HepG2 (cell line): ENCODE results near the gene CR2. TPM values are rescaled to one million over a fixed set of nuclear protein-coding genes. Genes with fewer than 3 reads are reported as not detected.

Source experiments
- ATAC-seq: fragments of 200-7000 bp; cut with Tn5 transposase; 3 replicates; pipeline ENCODE4 v1.9.1; 2020; ENCODE audit warnings: mild to moderate bottlenecking, moderate library complexity
- BruUV-seq: library from RNA; stranded (reverse); fragments of 400-500 nt; replicated peaks from 2 replicates; lab custom pipeline; 2021; lab: Mats Ljungman, UMichigan
- CTCF ChIA-PET: fragments of 300-600 bp; formaldehyde crosslinking; extraction: SDS; loops from one replicate; lab custom pipeline; 2021; ENCODE audit warnings: low total read pairs, inconsistent platforms, low intra/inter-chr PET ratio; lab: Yijun Ruan, JAX
- POLR2A ChIA-PET: fragments of 350-600 bp; sonication (Branson Sonifier 250); formaldehyde crosslinking; loops from one replicate; lab custom pipeline; 2020; ENCODE audit warnings: antibody characterized with exemption, inconsistent platforms; lab: Yijun Ruan, JAX
- DNase-seq: peaks from one replicate; pipeline ENCODE4 v3.0.0-alpha.2; 2015; ENCODE audit warnings: low spot score
- FAIRE-seq: peaks from 3 replicates; lab custom pipeline; 2011; peaks lifted over from hg19 to GRCh38; lab: Jason Lieb, UNC
- H2AFZ ChIP-seq: one replicate; pipeline ENCODE4 v1.6.1; 2011; ENCODE audit warnings: low read length, inconsistent platforms
- H3K27ac ChIP-seq: fragments of 300-600 bp; 3 replicates; pipeline ENCODE4 v1.8.0; 2011; ENCODE audit warnings: mixed run types, mild to moderate bottlenecking, mixed read lengths, low read length, inconsistent platforms; ENCODE audit not compliant: insufficient read depth; ENCODE audit errors: extremely low read length
- H3K27me3 ChIP-seq, 2 experiments: fragments of 200-600 bp in 1 of 2; 2 replicates in 1 of 2; 3 replicates in 1 of 2; pipeline versions ENCODE4 v1.6.0 to v1.8.0; 2011; ENCODE audit warnings: low read length in 2 of 2, mild to moderate bottlenecking in 2 of 2, moderate library complexity in 2 of 2, inconsistent platforms in 1 of 2; ENCODE audit not compliant: insufficient read depth in 2 of 2, control insufficient read depth in 1 of 2
- H3K36me3 ChIP-seq, 2 experiments: fragments of 200-600 bp in 1 of 2; replicated peaks in 1 of 2; 2 replicates in 1 of 2; 3 replicates in 1 of 2; pipeline versions ENCODE4 v1.5.1 to v1.8.0; 2011; ENCODE audit warnings: low read length in 2 of 2, inconsistent platforms in 1 of 2; ENCODE audit not compliant: insufficient read depth in 2 of 2, control insufficient read depth in 1 of 2
- H3K4me1 ChIP-seq: 2 replicates; pipeline ENCODE4 v1.5.1; 2012; ENCODE audit warnings: low read length, inconsistent platforms; ENCODE audit not compliant: insufficient read depth
- H3K4me2 ChIP-seq: 2 replicates; pipeline ENCODE4 v1.6.0; 2011; ENCODE audit warnings: low read depth, low read length, inconsistent platforms
- H3K4me3 ChIP-seq, 3 experiments: fragments of 200-600 bp in 1 of 3; sonication (generic), shearing (Covaris generic) in 1 of 3; replicated peaks in 1 of 3; 2 replicates each; pipeline ENCODE4 v1.5.1; 2011 to 2016; ENCODE audit warnings: low read length in 3 of 3, inconsistent platforms in 2 of 3, low read depth in 2 of 3, mild to moderate bottlenecking in 2 of 3, control low read depth in 1 of 3, mixed read lengths in 1 of 3; ENCODE audit not compliant: insufficient read depth in 1 of 3
- H3K79me2 ChIP-seq: one replicate; pipeline ENCODE4 v1.6.1; 2011; ENCODE audit warnings: low read length, inconsistent platforms; ENCODE audit not compliant: insufficient read depth
- H3K9ac ChIP-seq: 2 replicates; pipeline ENCODE4 v1.6.0; 2011; ENCODE audit warnings: mild to moderate bottlenecking, low read depth, low read length, inconsistent platforms; ENCODE audit not compliant: insufficient read depth
- H3K9me3 ChIP-seq: 2 replicates; pipeline ENCODE4 v1.5.1; 2012; ENCODE audit warnings: mild to moderate bottlenecking, low read length
- H4K20me1 ChIP-seq: 2 replicates; pipeline ENCODE4 v1.6.0; 2011; ENCODE audit warnings: inconsistent platforms, mild to moderate bottlenecking, low read length, moderate library complexity; ENCODE audit not compliant: insufficient read depth
- FOXA1 ChIP-seq, 2 experiments: fragments of 450-650 bp in 1 of 2; sonication (generic) in 1 of 2; formaldehyde crosslinking in 1 of 2; IDR thresholded peaks; 2 replicates each; pipeline versions ENCODE4 v1.4.0 to v1.6.1; 2016 to 2020; ENCODE audit warnings: missing genetic modification reagents in 1 of 2
- REST ChIP-seq, 2 experiments: IDR thresholded peaks; 2 replicates each; pipeline ENCODE4 v1.6.1; 2011 to 2012; ENCODE audit warnings: low read length in 2 of 2, borderline replicate concordance in 1 of 2, low read depth in 1 of 2, mild to moderate bottlenecking in 1 of 2, moderate library complexity in 1 of 2
- SNRNP70 ChIP-seq: fragments of 200-400 bp; formaldehyde crosslinking; IDR thresholded peaks from 2 replicates; pipeline ENCODE4 v1.6.1; 2017; ENCODE audit warnings: mild to moderate bottlenecking, low read depth, low read length, moderate library complexity
- ZFX ChIP-seq: sonication (generic); formaldehyde crosslinking; IDR thresholded peaks from 2 replicates; pipeline ENCODE4 v1.4.0; 2020; ENCODE audit warnings: mild to moderate bottlenecking, low read depth, missing genetic modification reagents, moderate library complexity
- ZNF143 ChIP-seq: sonication (generic); formaldehyde crosslinking; IDR thresholded peaks from 2 replicates; pipeline ENCODE4 v1.4.0; 2020; ENCODE audit warnings: missing genetic modification reagents
- ZNF30 ChIP-seq: sonication (generic); formaldehyde crosslinking; IDR thresholded peaks from 2 replicates; pipeline ENCODE4 v1.5.0; 2020; ENCODE audit warnings: mild to moderate bottlenecking, missing genetic modification reagents
- ZNF878 ChIP-seq: sonication (generic); formaldehyde crosslinking; IDR thresholded peaks from 2 replicates; pipeline ENCODE4 v1.8.1; 2023; ENCODE audit warnings: mild to moderate bottlenecking, missing genetic modification reagents, moderate library complexity
- ZSCAN12 ChIP-seq: sonication (generic); formaldehyde crosslinking; IDR thresholded peaks from 2 replicates; pipeline ENCODE4 v1.9.0; 2021; ENCODE audit warnings: mild to moderate bottlenecking, missing genetic modification reagents
- WGBS: methylation state at CpG from one replicate; pipeline ENCODE4 v1.1.6; 2017; ENCODE audit warnings: low lambda C conversion rate; 5-methylcytosine and 5-hydroxymethylcytosine counted together
- in situ Hi-C: cut with HindIII; loops from 2 replicates; pipeline ENCODE4 v1.10.0; 2017; ENCODE audit warnings: low pct_unique_long_range_greater_than_20kb; ENCODE audit not compliant: extremely low pct_ligation_motif_present
- intact Hi-C: fragments of 100-400 bp; cut with micrococcal nuclease; formaldehyde crosslinking; loops from one replicate; pipeline ENCODE4 v1.10.0; 2022; ENCODE audit not compliant: unreplicated experiment
- polyA plus RNA-seq, 8 experiments: library from polyadenylated mRNA; depleted of rRNA in 3 of 8; stranded (reverse) in 7 of 8; unstranded in 1 of 8; fragments of >200 nt; fragmentation: Illumina TruSeq in 4 of 8; extraction: Trizol in 4 of 8; gene quantifications; 2 replicates each; pipeline versions ENCODE4 v1.2.1 to v1.2.3, GENCODE V29; 2011 to 2016; ENCODE audit warnings: low read depth in 4 of 8, missing spikeins in 1 of 8, mixed read lengths in 1 of 8; ENCODE audit not compliant: insufficient read depth in 1 of 8
- total RNA-seq, 5 experiments: library from RNA; depleted of rRNA; stranded (reverse); fragments of >200 nt; fragmentation: Illumina TruSeq; extraction: Trizol; gene quantifications; 2 replicates each; pipeline ENCODE4 v1.2.3, GENCODE V29; 2016; ENCODE audit warnings: low read depth in 1 of 5

The CR2 gene
- total and polyA plus RNA-seq, 2 of the 13 experiments (the other 11 are each of a cell fraction or from before 2014, with no cell fraction given): not detected

- ATAC-seq (peak; percentile 56), FAIRE-seq (no peak), DNase-seq (no peak)
- ChIA-PET CTCF (no interaction called here), POLR2A (no interaction called here)
- Histone ChIP-seq H4K20me1 (no peaks in the 10 kb centered on the region), H3K9ac (no peak within 1 kb of the TSS), H3K79me2 (no peaks in the 10 kb centered on the region), H3K36me3 (no peaks in the 10 kb centered on the region), H2AFZ (no peak within 1 kb of the TSS), H3K4me1 (no peaks in the 10 kb centered on the region), H3K4me3 (peak within 1 kb of the TSS in 1 of 3 experiments; percentile 16; a peak in 1 of 6 replicates), H3K9me3 (no peaks in the 10 kb centered on the region), H3K27me3 (peaks cover 4 to 26% of the 10 kb centered on the region in 2 experiments; a peak in 3 of 5 replicates), H3K4me2 (no peak within 1 kb of the TSS), H3K27ac (no peak within 1 kb of the TSS)
- 14% methylated on average over 31 of the region's 68 CpGs for WGBS
- in situ Hi-C loops (no loop called here), intact Hi-C loops (loop anchor here (5.0 kb wide), 2 partner anchors 89 to 239 kb away; no protein-coding TSS in a partner anchor)
- BruUV-seq: no TSS peak
- TF ChIP-seq ZSCAN12 (CRISPR knock-in tag): no peak
- no peak for TF ChIP-seq ZFX (CRISPR knock-in tag)
- no peak for TF ChIP-seq SNRNP70
- no peak for TF ChIP-seq ZNF30
- TF ChIP-seq REST (IDR thresholded peaks at IDR 0.05; ENCODE audit: borderline replicate concordance in 1 of 2, low read depth in 1 of 2, low read length in 2 of 2): no peak
- no peak for TF ChIP-seq FOXA1 (IDR thresholded peaks at IDR 0.05)
- TF ChIP-seq FOXA1 (CRISPR knock-in tag; IDR thresholded peaks at IDR 0.05): no peak
- no peak for TF ChIP-seq ZNF878 (CRISPR knock-in tag)
- no peak for TF ChIP-seq ZNF143
These were observed 42.0 kb downstream of the CR2 start, which contains the start of gene CR1 for GRCh38 chr1:207495801-207496792. TSS of gene CR1 (plus strand) at chr1:207496157. CDS start at chr1:207496268, 111 bp downstream.
